Fibroblast of gingiva (primary cell): ENCODE measurements around the gene ATP8A2.

ENCODE experiments used
- DNase-seq: peaks from one replicate; pipeline ENCODE4 v3.0.0-alpha.2; 2011; ENCODE audit warnings: low read depth

Gene ATP8A2

GRCh38 chr13:25732111-25732865 is 360.5 kb downstream of the ATP8A2 start:
- DNase-seq = no peak

GRCh38 chr13:25733001-25733491 is 361.3 kb downstream of the ATP8A2 start:
- no peak for DNase-seq

- no peak for DNase-seq
Measured at GRCh38 chr13:25733696-25734435, 362.1 kb downstream of the ATP8A2 start.

GRCh38 chr13:25738342-25739196 is 366.8 kb downstream of the ATP8A2 start:
- DNase-seq = no peak

GRCh38 chr13:25739376-25739775 is 367.6 kb downstream of the ATP8A2 start:
- DNase-seq = no peak

- DNase-seq = no peak
Measured at GRCh38 chr13:25741796-25742195, 370.0 kb downstream of the ATP8A2 start.

GRCh38 chr13:25742220-25742619 is 370.4 kb downstream of the ATP8A2 start:
- DNase-seq = no peak

GRCh38 chr13:25743421-25743820 is 371.6 kb downstream of the ATP8A2 start:
- DNase-seq = no peak

- DNase-seq = peak; percentile 26
Measured at GRCh38 chr13:25744178-25744577, 372.4 kb downstream of the ATP8A2 start.

GRCh38 chr13:25746131-25746530 is 374.4 kb downstream of the ATP8A2 start:
- no peak for DNase-seq

GRCh38 chr13:25752957-25753551 is 381.3 kb downstream of the ATP8A2 start:
- DNase-seq = peak; percentile 83

- no peak for DNase-seq
Measured at GRCh38 chr13:25753976-25754375, 382.2 kb downstream of the ATP8A2 start.

GRCh38 chr13:25756251-25756650 is 384.5 kb downstream of the ATP8A2 start:
- no peak for DNase-seq

- DNase-seq = no peak
Measured at GRCh38 chr13:25756912-25757311, 385.1 kb downstream of the ATP8A2 start.

- no peak for DNase-seq
Measured at GRCh38 chr13:25761041-25761440, 389.3 kb downstream of the ATP8A2 start.

GRCh38 chr13:25762281-25762680 is 390.5 kb downstream of the ATP8A2 start:
- DNase-seq = no peak

GRCh38 chr13:25762795-25763377 is 391.1 kb downstream of the ATP8A2 start:
- no peak for DNase-seq

- no peak for DNase-seq
Measured at GRCh38 chr13:25764378-25764777, 392.6 kb downstream of the ATP8A2 start.

GRCh38 chr13:25765266-25765665 is 393.5 kb downstream of the ATP8A2 start:
- DNase-seq = no peak

GRCh38 chr13:25766576-25766975 is 394.8 kb downstream of the ATP8A2 start:
- no peak for DNase-seq

- no peak for DNase-seq
Measured at GRCh38 chr13:25766991-25767390, 395.2 kb downstream of the ATP8A2 start.

- DNase-seq = no peak
Measured at GRCh38 chr13:25768376-25768775, 396.6 kb downstream of the ATP8A2 start.
